Trophoblast cell (in vitro differentiated cells and primary cell): Measurements from ENCODE around the gene CDC25C.

Experiments
- DNase-seq, 2 donors: peaks; one replicate each; pipeline ENCODE4 v3.0.0-alpha.2; 2016
- H2AFZ ChIP-seq: 2 replicates; pipeline ENCODE4 v1.6.1; 2013; ENCODE audit warnings: low read length, moderate library complexity, mild to moderate bottlenecking; ENCODE audit not compliant: insufficient read depth, poor library complexity
- H2AK5ac ChIP-seq: 2 replicates; pipeline ENCODE4 v1.6.1; 2013; ENCODE audit warnings: mild to moderate bottlenecking, low read length
- H2BK120ac ChIP-seq: 2 replicates; pipeline ENCODE4 v1.6.1; 2013; ENCODE audit warnings: low read length, mild to moderate bottlenecking, moderate library complexity; ENCODE audit not compliant: insufficient read depth, poor library complexity
- H2BK12ac ChIP-seq: 2 replicates; pipeline ENCODE4 v1.6.1; 2013; ENCODE audit warnings: mild to moderate bottlenecking, low read length, moderate library complexity
- H2BK5ac ChIP-seq: 2 replicates; pipeline ENCODE4 v1.6.1; 2013; ENCODE audit warnings: low read length, low read depth, moderate library complexity, mild to moderate bottlenecking; ENCODE audit not compliant: poor library complexity
- H3K14ac ChIP-seq: 2 replicates; pipeline ENCODE4 v1.6.1; 2013; ENCODE audit warnings: mild to moderate bottlenecking, low read length
- H3K18ac ChIP-seq: 2 replicates; pipeline ENCODE4 v1.6.1; 2013; ENCODE audit warnings: mild to moderate bottlenecking, low read length
- H3K23ac ChIP-seq: 2 replicates; pipeline ENCODE4 v1.6.1; 2013; ENCODE audit warnings: low read length
- H3K27ac ChIP-seq: 2 replicates; pipeline ENCODE4 v1.5.1; 2013; ENCODE audit warnings: low read depth, mild to moderate bottlenecking, inconsistent platforms, low read length, moderate library complexity
- H3K27me3 ChIP-seq: 2 replicates; pipeline ENCODE4 v1.6.1; 2013; ENCODE audit warnings: inconsistent platforms, mild to moderate bottlenecking, low read length, moderate library complexity; ENCODE audit not compliant: insufficient read depth
- H3K36me3 ChIP-seq, 2 experiments: 1 replicate in 1 of 2; 2 replicates in 1 of 2; pipeline ENCODE4 v1.6.1; 2013; ENCODE audit warnings: low read length in 2 of 2, mild to moderate bottlenecking in 2 of 2, moderate library complexity in 1 of 2; ENCODE audit not compliant: insufficient read depth in 2 of 2, control insufficient read depth in 1 of 2
- H3K4ac ChIP-seq: 2 replicates; pipeline ENCODE4 v1.6.1; 2013; ENCODE audit warnings: low read depth, mild to moderate bottlenecking, low read length, moderate library complexity
- H3K4me1 ChIP-seq, 2 experiments: 1 replicate in 1 of 2; 2 replicates in 1 of 2; pipeline ENCODE4 v1.6.1; 2013; ENCODE audit warnings: low read length in 2 of 2, mild to moderate bottlenecking in 2 of 2, moderate library complexity in 1 of 2; ENCODE audit not compliant: insufficient read depth in 2 of 2, control insufficient read depth in 1 of 2
- H3K4me2 ChIP-seq: 2 replicates; pipeline ENCODE4 v1.6.1; 2013; ENCODE audit warnings: inconsistent platforms, mild to moderate bottlenecking, low read length, moderate library complexity
- H3K4me3 ChIP-seq: 2 replicates; pipeline ENCODE4 v1.5.1; 2013; ENCODE audit warnings: mild to moderate bottlenecking, low read depth, low read length, inconsistent platforms
- H3K79me1 ChIP-seq: one replicate; pipeline ENCODE4 v1.6.1; 2013; ENCODE audit warnings: low read length
- H3K79me2 ChIP-seq: 2 replicates; pipeline ENCODE4 v1.6.1; 2013; ENCODE audit warnings: low read length, mild to moderate bottlenecking; ENCODE audit not compliant: control insufficient read depth, insufficient read depth, poor library complexity
- H3K9ac ChIP-seq: 2 replicates; pipeline ENCODE4 v1.6.1; 2013; ENCODE audit warnings: mild to moderate bottlenecking, low read length
- H3K9me3 ChIP-seq: 2 replicates; pipeline ENCODE4 v1.6.1; 2013; ENCODE audit warnings: low read depth, mild to moderate bottlenecking, control low read depth, inconsistent platforms, low read length; ENCODE audit not compliant: insufficient read depth
- H4K12ac ChIP-seq: 2 replicates; pipeline ENCODE4 v1.6.1; 2013; ENCODE audit warnings: low read depth, mild to moderate bottlenecking, low read length, moderate library complexity
- H4K8ac ChIP-seq: 2 replicates; pipeline ENCODE4 v1.6.1; 2013; ENCODE audit warnings: low read depth, mild to moderate bottlenecking, low read length, moderate library complexity
- H4K91ac ChIP-seq: one replicate; pipeline ENCODE4 v1.6.1; 2013; ENCODE audit warnings: low read depth, mild to moderate bottlenecking, low read length, moderate library complexity
- WGBS: extraction: QIAGEN DNeasy Blood & Tissue Kit; methylation state at CpG from one replicate; pipeline ENCODE4 v1.1.7; 2013; ENCODE audit warnings: missing lambda C conversion rate; ENCODE audit not compliant: insufficient read length, insufficient coverage; ENCODE audit errors: extremely low coverage; 5-methylcytosine and 5-hydroxymethylcytosine counted together

Gene CDC25C

GRCh38 chr5:138241688-138242571 lies 89.7 kb downstream of the CDC25C start:
- peak overlapping the region; percentile 44 for H2AFZ ChIP-seq
- no peak overlapping the region for H2AK5ac ChIP-seq
- H4K8ac ChIP-seq, result no peak overlapping the region
- H3K4me3 ChIP-seq, result no peak overlapping the region
- DNase-seq, result peak in 1 of 2 donors; percentile 8
- no peak overlapping the region for H4K91ac ChIP-seq
- no peaks in the 10 kb centered on the region for H3K79me1 ChIP-seq
- no CpG with 5 or more reads among the region's 67 CpGs for WGBS
- H3K14ac ChIP-seq, result no peak overlapping the region
- H2BK120ac ChIP-seq, result no peak overlapping the region
- H3K4ac ChIP-seq, result no peak overlapping the region
- H3K27me3 ChIP-seq, result peaks cover 24% of the 10 kb centered on the region
- no peak overlapping the region for H3K18ac ChIP-seq
- peaks cover 0 to 13% of the 10 kb centered on the region in 2 experiments for H3K4me1 ChIP-seq
- no peaks in the 10 kb centered on the region for H3K79me2 ChIP-seq
- H2BK12ac ChIP-seq, result no peak overlapping the region
- H3K9ac ChIP-seq, result no peak overlapping the region
- H2BK5ac ChIP-seq, result no peak overlapping the region
- H3K4me2 ChIP-seq, result peak overlapping the region; percentile 72
- H3K27ac ChIP-seq, result no peak overlapping the region
- H3K9me3 ChIP-seq, result no peaks in the 10 kb centered on the region
- no peak overlapping the region for H3K23ac ChIP-seq
- H4K12ac ChIP-seq, result no peak overlapping the region
- no peaks in the 10 kb centered on the region for H3K36me3 ChIP-seq

- H2BK120ac ChIP-seq, result no peak overlapping the region
- no peaks in the 10 kb centered on the region for H3K79me1 ChIP-seq
- DNase-seq, result no peak
- no peak overlapping the region for H2BK5ac ChIP-seq
- WGBS, result no CpG with 5 or more reads among the region's 3 CpGs
- no peak overlapping the region for H4K12ac ChIP-seq
- H3K9me3 ChIP-seq, result no peaks in the 10 kb centered on the region
- no peak overlapping the region for H3K23ac ChIP-seq
- H3K4ac ChIP-seq, result no peak overlapping the region
- no peak overlapping the region for H3K9ac ChIP-seq
- H2AFZ ChIP-seq, result no peak overlapping the region
- H3K27me3 ChIP-seq, result peaks cover 24% of the 10 kb centered on the region
- no peaks in the 10 kb centered on the region for H3K36me3 ChIP-seq
- H3K4me1 ChIP-seq, result peaks cover 0 to 11% of the 10 kb centered on the region in 2 experiments
- H3K18ac ChIP-seq, result no peak overlapping the region
- no peak overlapping the region for H3K4me3 ChIP-seq
- no peak overlapping the region for H2AK5ac ChIP-seq
- H4K8ac ChIP-seq, result no peak overlapping the region
- no peak overlapping the region for H2BK12ac ChIP-seq
- H3K79me2 ChIP-seq, result no peaks in the 10 kb centered on the region
- H3K27ac ChIP-seq, result no peak overlapping the region
- no peak overlapping the region for H3K14ac ChIP-seq
- no peak overlapping the region for H4K91ac ChIP-seq
- no peak overlapping the region for H3K4me2 ChIP-seq
These were observed 90.8 kb downstream of the CDC25C start for GRCh38 chr5:138240650-138241385.

- H2AFZ ChIP-seq, result no peak overlapping the region
- DNase-seq, result no peak
- no CpG with 5 or more reads among the region's 1 CpG for WGBS
These were observed 93.6 kb downstream of the CDC25C start for GRCh38 chr5:138238034-138238433.

More at GRCh38 chr5:138238034-138238433, 93.6 kb downstream of the CDC25C start:
- H4K12ac ChIP-seq, result no peak overlapping the region
- H3K27ac ChIP-seq, result no peak overlapping the region
- no peaks in the 10 kb centered on the region for H3K79me2 ChIP-seq
- H3K4me2 ChIP-seq, result no peak overlapping the region
- H3K4me1 ChIP-seq, result peaks cover 0 to 8% of the 10 kb centered on the region in 2 experiments
- H3K18ac ChIP-seq, result no peak overlapping the region
- H3K4me3 ChIP-seq, result no peak overlapping the region
- H3K14ac ChIP-seq, result no peak overlapping the region
- H2BK120ac ChIP-seq, result no peak overlapping the region
- no peak overlapping the region for H2BK5ac ChIP-seq
- no peak overlapping the region for H3K9ac ChIP-seq
- H2AK5ac ChIP-seq, result no peak overlapping the region
- no peaks in the 10 kb centered on the region for H3K9me3 ChIP-seq
- peak overlapping the region; percentile 15 for H3K23ac ChIP-seq
- H3K36me3 ChIP-seq, result no peaks in the 10 kb centered on the region
- H2BK12ac ChIP-seq, result no peak overlapping the region
- H3K4ac ChIP-seq, result no peak overlapping the region
- no peak overlapping the region for H4K8ac ChIP-seq
- H3K79me1 ChIP-seq, result no peaks in the 10 kb centered on the region
- H4K91ac ChIP-seq, result no peak overlapping the region
- peaks cover 24% of the 10 kb centered on the region for H3K27me3 ChIP-seq
